Activated CD4-positive, alpha-beta T cell treated with anti-CD3 and anti-CD28 coated beads, Interleukin-2, amount 50 U/mL, for 48 hours (primary cell): ENCODE results near the gene GRK6.
"Not testable (repeated sequence)": the region's sequence is repeated elsewhere in the genome, so short reads cannot be mapped to it uniquely, and the experiment has no call there.

Experiments
- DNase-seq, 2 experiments: peaks; one replicate each; pipeline ENCODE4 v3.0.0-alpha.2; 2020

The GRK6 gene

GRCh38 chr5:177472460-177473442, 46.3 kb downstream of the GRK6 start:
- peak; percentile 60 to 65 for DNase-seq

GRCh38 chr5:177473443-177474001, 47.0 kb downstream of the GRK6 start, which contains the start of gene DBN1:
Gene DBN1 (minus strand): TSS chr5:177473634. CDS start chr5:177473521, 113 bp downstream.
- DNase-seq = no peak

GRCh38 chr5:177474002-177474476, 47.6 kb downstream of the GRK6 start:
- no peak for DNase-seq

GRCh38 chr5:177474846-177475562, 48.5 kb downstream of the GRK6 start:
- DNase-seq = no peak

GRCh38 chr5:177475563-177476427, 49.3 kb downstream of the GRK6 start:
- DNase-seq = no peak

- DNase-seq = no peak
Observed at GRCh38 chr5:177476531-177477233, 50.2 kb downstream of the GRK6 start.

GRCh38 chr5:177477701-177478477, 51.4 kb downstream of the GRK6 start:
- DNase-seq = no peak

GRCh38 chr5:177478711-177479646, 52.5 kb downstream of the GRK6 start:
- DNase-seq = no peak

- no peak for DNase-seq
Observed at GRCh38 chr5:177479774-177480173, 53.3 kb downstream of the GRK6 start.

GRCh38 chr5:177482359-177482795, 55.9 kb downstream of the GRK6 start:
- no peak for DNase-seq

GRCh38 chr5:177483042-177483441, 56.6 kb downstream of the GRK6 start:
- no peak for DNase-seq

- DNase-seq = no peak
Observed at GRCh38 chr5:177483994-177484901, 57.8 kb downstream of the GRK6 start.

- no peak for DNase-seq
Observed at GRCh38 chr5:177484902-177485549, 58.5 kb downstream of the GRK6 start.

- DNase-seq = not testable (repeated sequence)
Observed at GRCh38 chr5:177485753-177486152, 59.3 kb downstream of the GRK6 start.

GRCh38 chr5:177486256-177486655, 59.8 kb downstream of the GRK6 start:
- DNase-seq = no peak

- no peak for DNase-seq
Observed at GRCh38 chr5:177487144-177487543, 60.7 kb downstream of the GRK6 start.

GRCh38 chr5:177487975-177488374, 61.5 kb downstream of the GRK6 start:
- DNase-seq = no peak
